ENCODE data around the gene STRN4. TPM values are rescaled to one million over a fixed set of nuclear protein-coding genes. Genes with fewer than 3 reads are reported as not detected.

STRN4 gene
- total RNA-seq, 4 donors from 2014 or later = 81.6 to 306 (median 174) TPM

- H3K27ac ChIP-seq = no peak overlapping the region
- H3K9me3 ChIP-seq = no peaks in the 10 kb centered on the region
- peaks cover 0 to 57% (median 24%) of the 10 kb centered on the region in 4 donors for H3K36me3 ChIP-seq
- intact Hi-C loops (cut with DNase I; ENCODE audit: low total_unique reads) = no loop called here
- H3K27me3 ChIP-seq = no peaks in the 10 kb centered on the region
- H3K4me3 ChIP-seq = no peak overlapping the region
- in situ Hi-C loops (cut with MboI; ENCODE audit: low pct_ligation_motif_present in 1 of 4, low pct_unique_long_range_greater_than_20kb in 1 of 4, low sequenced_read_pairs in 3 of 4) = loop anchor here in 1 of 4 donors (5.0 kb wide), 1 partner anchor 50 kb away; no protein-coding TSS in a partner anchor
- DNase-seq = no peak
- 92 to 94% methylated on average over 2 to 33 of the region's 33 CpGs for WGBS, 2 donors (ENCODE audit: low coverage in 1 of 2)
- TF ChIP-seq CTCF (IDR thresholded peaks at IDR 0.05) (no peak), POLR2A (IDR thresholded peaks at IDR 0.05) (no peak), EP300 (IDR thresholded peaks at IDR 0.05; ENCODE audit: low read depth) (no peak), POLR2AphosphoS5 (IDR thresholded peaks at IDR 0.05) (no peak)
- H3K4me1 ChIP-seq = peaks cover 0 to 7% (median 1%) of the 10 kb centered on the region in 4 donors
These were observed 31.0 kb upstream of the STRN4 start for GRCh38 chr19:46776927-46777911.

- Histone ChIP-seq H3K27ac (no peak overlapping the region), H3K27me3 (no peaks in the 10 kb centered on the region), H3K4me1 (peaks cover 0 to 21% (median 6%) of the 10 kb centered on the region in 4 donors), H3K4me3 (no peak overlapping the region), H3K36me3 (peaks cover 0 to 45% (median 22%) of the 10 kb centered on the region in 4 donors), H3K9me3 (no peaks in the 10 kb centered on the region)
- TF ChIP-seq EP300 (IDR thresholded peaks at IDR 0.05; ENCODE audit: low read depth) (no peak), POLR2A (IDR thresholded peaks at IDR 0.05) (no peak), POLR2AphosphoS5 (IDR thresholded peaks at IDR 0.05) (no peak), CTCF (IDR thresholded peaks at IDR 0.05) (no peak)
- in situ Hi-C loops (cut with MboI; ENCODE audit: low pct_ligation_motif_present in 1 of 4, low pct_unique_long_range_greater_than_20kb in 1 of 4, low sequenced_read_pairs in 3 of 4) = loop anchor here in 1 of 4 donors (5.0 kb wide), 1 partner anchor 52 kb away; no protein-coding TSS in a partner anchor
- 80 to 97% methylated on average over 11 of the region's 11 CpGs for WGBS, 2 donors (ENCODE audit: low coverage in 1 of 2)
- intact Hi-C loops (cut with DNase I; ENCODE audit: low total_unique reads) = no loop called here
- no peak for DNase-seq
These were observed 29.5 kb upstream of the STRN4 start for GRCh38 chr19:46775642-46776258.

- H3K4me1 ChIP-seq = peaks cover 0 to 39% (median 20%) of the 10 kb centered on the region in 4 donors
- H3K9me3 ChIP-seq = no peaks in the 10 kb centered on the region
- in situ Hi-C loops (cut with MboI; ENCODE audit: low pct_ligation_motif_present in 1 of 4, low pct_unique_long_range_greater_than_20kb in 1 of 4, low sequenced_read_pairs in 3 of 4) (loop anchor here in 1 of 4 donors (25.0 kb wide), 1 partner anchor 214 kb away; no protein-coding TSS in a partner anchor), intact Hi-C loops (cut with DNase I; ENCODE audit: low total_unique reads) (no loop called here)
- H3K36me3 ChIP-seq = peaks cover 0 to 27% (median 17%) of the 10 kb centered on the region in 4 donors
- no peak overlapping the region for H3K27ac ChIP-seq
- no peaks in the 10 kb centered on the region for H3K27me3 ChIP-seq
- no peak for DNase-seq
- WGBS, 2 donors (ENCODE audit: low coverage in 1 of 2) = 73 to 92% methylated on average over 7 of the region's 7 CpGs
- TF ChIP-seq EP300 (IDR thresholded peaks at IDR 0.05; ENCODE audit: low read depth) (no peak), POLR2AphosphoS5 (IDR thresholded peaks at IDR 0.05) (no peak), CTCF (IDR thresholded peaks at IDR 0.05) (no peak), POLR2A (IDR thresholded peaks at IDR 0.05) (no peak)
- no peak overlapping the region for H3K4me3 ChIP-seq
These were observed 26.8 kb upstream of the STRN4 start for GRCh38 chr19:46773018-46773399.
